ENCODE results near the gene GPR12.

GRCh38 chr13:26752671-26753070, 7.9 kb downstream of the GPR12 start:
- no peak for TF ChIP-seq CTCF (IDR thresholded peaks at IDR 0.05)
- no peak for TF ChIP-seq POLR2A (IDR thresholded peaks at IDR 0.05)

Data from right lobe of liver (tissue), 4 donors.